Spinal cord (tissue), 10 donors: Measurements from ENCODE around the gene RPL35. TPM values are rescaled to one million over a fixed set of nuclear protein-coding genes. Genes with fewer than 3 reads are reported as not detected.

Experiments used
- DNase-seq, 6 donors: peaks; one replicate each; pipeline versions ENCODE4 v3.0.0 to v3.0.0-alpha.2; 2013 to 2015; ENCODE audit warnings: low spot score in 6 of 6, low read depth in 4 of 6
- H3K27ac ChIP-seq: one replicate; pipeline ENCODE4 v1.5.1; 2013; ENCODE audit warnings: low read depth, low read length, control low read depth
- H3K27me3 ChIP-seq: one replicate; pipeline ENCODE4 v1.6.1; 2013; ENCODE audit warnings: low read length; ENCODE audit not compliant: control insufficient read depth, insufficient read depth
- H3K36me3 ChIP-seq: one replicate; pipeline ENCODE4 v1.6.1; 2013; ENCODE audit warnings: low read length; ENCODE audit not compliant: control insufficient read depth, insufficient read depth
- H3K4me1 ChIP-seq: one replicate; pipeline ENCODE4 v1.6.1; 2013; ENCODE audit warnings: low read length; ENCODE audit not compliant: control insufficient read depth, insufficient read depth
- H3K4me3 ChIP-seq: one replicate; pipeline ENCODE4 v1.5.1; 2013; ENCODE audit warnings: low read depth, low read length, control low read depth
- H3K9me3 ChIP-seq: one replicate; pipeline ENCODE4 v1.6.1; 2013; ENCODE audit warnings: low read length; ENCODE audit not compliant: control insufficient read depth, insufficient read depth
- WGBS: methylation state at CpG from one replicate; pipeline ENCODE4 v1.1.5; 2013; ENCODE audit warnings: missing lambda C conversion rate; ENCODE audit not compliant: insufficient coverage; 5-methylcytosine and 5-hydroxymethylcytosine counted together
- polyA plus RNA-seq, 2 donors: library from polyadenylated mRNA; unstranded; fragments of 120-200 nt; gene quantifications; one replicate each; pipeline ENCODE4 v1.2.1, GENCODE V29; 2013; ENCODE audit not compliant: insufficient read length in 2 of 2
- total RNA-seq, 2 donors: library from RNA; depleted of rRNA in 1 of 2; stranded (reverse); fragments of 120-200 nt in 1 of 2; fragments of >200 nt in 1 of 2; gene quantifications; one replicate each; pipeline versions ENCODE4 v1.2.3 to v1.2.4, GENCODE V29; 2013 to 2014
- donor health status: healthy.

Gene RPL35
- total and polyA plus RNA-seq, 4 donors: 640 to 1,674 (median 834) TPM

- peaks cover 22% of the 10 kb centered on the region for H3K4me1 ChIP-seq
- H3K27ac ChIP-seq: no peak overlapping the region
- no peak overlapping the region for H3K4me3 ChIP-seq
- H3K36me3 ChIP-seq: no peaks in the 10 kb centered on the region
- DNase-seq: no peak
- no peaks in the 10 kb centered on the region for H3K27me3 ChIP-seq
- 80% methylated on average over 9 of the region's 9 CpGs for WGBS
- H3K9me3 ChIP-seq: no peaks in the 10 kb centered on the region
Observed at GRCh38 chr9:124831642-124832364, 30.0 kb downstream of the RPL35 start.

- H3K4me3 ChIP-seq: no peak overlapping the region
- WGBS: 90% methylated on average over 2 of the region's 4 CpGs
- no peaks in the 10 kb centered on the region for H3K36me3 ChIP-seq
- DNase-seq: no peak
- H3K9me3 ChIP-seq: no peaks in the 10 kb centered on the region
- H3K27me3 ChIP-seq: no peaks in the 10 kb centered on the region
- peaks cover 22% of the 10 kb centered on the region for H3K4me1 ChIP-seq
- no peak overlapping the region for H3K27ac ChIP-seq
Observed at GRCh38 chr9:124830593-124830992, 31.2 kb downstream of the RPL35 start.

GRCh38 chr9:124829334-124829669, 32.5 kb downstream of the RPL35 start:
- no peak for DNase-seq
- no peaks in the 10 kb centered on the region for H3K36me3 ChIP-seq
- H3K9me3 ChIP-seq: no peaks in the 10 kb centered on the region
- peak overlapping the region; percentile 33 for H3K27ac ChIP-seq
- no peak overlapping the region for H3K4me3 ChIP-seq
- H3K27me3 ChIP-seq: no peaks in the 10 kb centered on the region
- peaks cover 9% of the 10 kb centered on the region for H3K4me1 ChIP-seq
- WGBS: 36% methylated on average over 2 of the region's 5 CpGs

- no peak overlapping the region for H3K4me3 ChIP-seq
- peaks cover 8% of the 10 kb centered on the region for H3K4me1 ChIP-seq
- no peaks in the 10 kb centered on the region for H3K27me3 ChIP-seq
- no peaks in the 10 kb centered on the region for H3K9me3 ChIP-seq
- no peaks in the 10 kb centered on the region for H3K36me3 ChIP-seq
- DNase-seq: no peak
- WGBS: 14% methylated on average over 1 of the region's 2 CpGs
- peak overlapping the region; percentile 33 for H3K27ac ChIP-seq
Observed at GRCh38 chr9:124828489-124829333, 33.0 kb downstream of the RPL35 start.

- Histone ChIP-seq H3K4me1 (peaks cover 14% of the 10 kb centered on the region), H3K9me3 (no peaks in the 10 kb centered on the region), H3K4me3 (no peak overlapping the region), H3K27ac (peak overlapping the region; percentile 64), H3K27me3 (no peaks in the 10 kb centered on the region), H3K36me3 (no peaks in the 10 kb centered on the region)
- DNase-seq: peak in 1 of 6 donors; percentile 28
- WGBS: 61% methylated on average over 11 of the region's 12 CpGs
Observed at GRCh38 chr9:124820698-124821623, 40.8 kb downstream of the RPL35 start.

GRCh38 chr9:124818431-124819281, 43.1 kb downstream of the RPL35 start:
- Histone ChIP-seq H3K4me3 (no peak overlapping the region), H3K4me1 (peaks cover 21% of the 10 kb centered on the region), H3K36me3 (no peaks in the 10 kb centered on the region), H3K27me3 (no peaks in the 10 kb centered on the region), H3K27ac (no peak overlapping the region), H3K9me3 (no peaks in the 10 kb centered on the region)
- DNase-seq: no peak
- WGBS: 79% methylated on average over 15 of the region's 18 CpGs

GRCh38 chr9:124815601-124816000, 46.2 kb downstream of the RPL35 start:
- Histone ChIP-seq H3K27ac (no peak overlapping the region), H3K36me3 (no peaks in the 10 kb centered on the region), H3K4me1 (peaks cover 40% of the 10 kb centered on the region), H3K27me3 (no peaks in the 10 kb centered on the region), H3K4me3 (no peak overlapping the region), H3K9me3 (no peaks in the 10 kb centered on the region)
- DNase-seq: no peak
- WGBS: 98% methylated on average over 4 of the region's 5 CpGs

- Histone ChIP-seq H3K4me3 (no peak overlapping the region), H3K36me3 (peaks cover 7% of the 10 kb centered on the region), H3K27me3 (no peaks in the 10 kb centered on the region), H3K4me1 (peaks cover 37% of the 10 kb centered on the region), H3K9me3 (no peaks in the 10 kb centered on the region), H3K27ac (no peak overlapping the region)
- no peak for DNase-seq
- 67% methylated on average over 5 of the region's 5 CpGs for WGBS
Observed at GRCh38 chr9:124814164-124814535, 47.6 kb downstream of the RPL35 start.
